ENCODE measurements around the gene IFNL3.

DNA sequence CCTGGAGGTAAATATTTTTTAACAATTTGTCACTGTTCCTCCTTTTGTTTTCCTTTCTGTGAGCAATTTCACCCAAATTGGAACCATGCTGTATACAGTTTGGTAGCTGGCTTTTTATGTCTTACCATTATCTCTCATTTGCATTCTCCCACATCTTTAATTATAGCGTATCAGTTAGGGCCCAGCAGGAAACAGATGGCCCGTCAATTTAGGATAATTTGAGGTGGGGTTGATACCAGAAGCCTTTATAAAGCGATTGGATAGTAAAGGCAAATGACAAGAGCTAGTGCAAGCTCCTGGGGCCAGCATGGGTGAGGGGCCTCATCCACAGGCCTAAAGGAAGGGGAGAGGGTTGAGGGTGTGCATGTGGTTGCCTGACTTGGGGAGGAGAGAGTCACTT, 7.7 kb upstream of the IFNL3 start:
- TF ChIP-seq, protein P1, sequence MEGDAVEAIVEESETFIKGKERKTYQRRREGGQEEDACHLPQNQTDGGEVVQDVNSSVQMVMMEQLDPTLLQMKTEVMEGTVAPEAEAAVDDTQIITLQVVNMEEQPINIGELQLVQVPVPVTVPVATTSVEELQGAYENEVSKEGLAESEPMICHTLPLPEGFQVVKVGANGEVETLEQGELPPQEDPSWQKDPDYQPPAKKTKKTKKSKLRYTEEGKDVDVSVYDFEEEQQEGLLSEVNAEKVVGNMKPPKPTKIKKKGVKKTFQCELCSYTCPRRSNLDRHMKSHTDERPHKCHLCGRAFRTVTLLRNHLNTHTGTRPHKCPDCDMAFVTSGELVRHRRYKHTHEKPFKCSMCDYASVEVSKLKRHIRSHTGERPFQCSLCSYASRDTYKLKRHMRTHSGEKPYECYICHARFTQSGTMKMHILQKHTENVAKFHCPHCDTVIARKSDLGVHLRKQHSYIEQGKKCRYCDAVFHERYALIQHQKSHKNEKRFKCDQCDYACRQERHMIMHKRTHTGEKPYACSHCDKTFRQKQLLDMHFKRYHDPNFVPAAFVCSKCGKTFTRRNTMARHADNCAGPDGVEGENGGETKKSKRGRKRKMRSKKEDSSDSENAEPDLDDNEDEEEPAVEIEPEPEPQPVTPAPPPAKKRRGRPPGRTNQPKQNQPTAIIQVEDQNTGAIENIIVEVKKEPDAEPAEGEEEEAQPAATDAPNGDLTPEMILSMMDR (optimal IDR thresholded peaks at IDR 0.05 in 1 of 3, IDR thresholded peaks at IDR 0.05 in 1 of 3, conservative IDR thresholded peaks at IDR 0.05 in 1 of 3; ENCODE audit: extremely low read depth in 1 of 3, insufficient read depth in 2 of 3, low read length in 3 of 3) = no peak
- no peak for TF ChIP-seq EZH2 (IDR thresholded peaks at IDR 0.05; ENCODE audit: low read length)

Data from keratinocyte (primary cell).